K562 (cell line): ENCODE data around the gene NEU3.

Experiments used
- CBFB ChIP-seq: sonication (generic); formaldehyde crosslinking; IDR thresholded peaks from 2 replicates; pipeline ENCODE4 v1.4.0; 2020; ENCODE audit warnings: mild to moderate bottlenecking, missing genetic modification reagents
- DPF2 ChIP-seq: fragments of 450-650 bp; IDR thresholded peaks from 2 replicates; pipeline ENCODE4 v1.6.1; 2016
- HNRNPK ChIP-seq: fragments of 200-400 bp; formaldehyde crosslinking; IDR thresholded peaks from one replicate; pipeline ENCODE4 v1.6.1; 2018; ENCODE audit warnings: mild to moderate bottlenecking, low read depth, low read length; ENCODE audit not compliant: poor library complexity, severe bottlenecking
- SMAD1 ChIP-seq: fragments of 150-350 bp; IDR thresholded peaks from 2 replicates; pipeline ENCODE4 v1.6.1; 2014; ENCODE audit warnings: low read length, low read depth; ENCODE audit not compliant: partially characterized antibody
- SPI1 ChIP-seq: IDR thresholded peaks from 2 replicates; pipeline ENCODE4 v1.6.1; 2011; ENCODE audit warnings: low read depth, low read length, control low read depth, borderline replicate concordance
- TCF7 ChIP-seq: sonication (generic); IDR thresholded peaks from 2 replicates; pipeline ENCODE4 v1.6.1; 2016; ENCODE audit warnings: antibody characterized with exemption, borderline replicate concordance
- ZFP36 ChIP-seq: fragments of 150-350 bp; IDR thresholded peaks from 2 replicates; pipeline ENCODE4 v1.6.1; 2018; ENCODE audit warnings: low read length, low read depth; ENCODE audit not compliant: partially characterized antibody

- TF ChIP-seq TCF7 (no peak), HNRNPK (no peak), CBFB (CRISPR knock-in tag) (no peak), ZFP36 (no peak), SPI1 (no peak), SMAD1 (no peak), DPF2 (no peak)
These were observed 34.8 kb downstream of the NEU3 start for GRCh38 chr11:75023446-75024067.
